HG02981 (cell line): Measurements from ENCODE around the gene CPSF3.

Source experiments
- ATAC-seq: cut with Tn5 transposase; IDR thresholded peaks from one replicate; pipeline ENCODE4 v1.9.1; 2021; ENCODE audit warnings: mild to moderate bottlenecking, moderate library complexity; ENCODE audit not compliant: unreplicated experiment

CPSF3 gene

GRCh38 chr2:9423100-9423921 is at the start of gene CPSF3, which contains the start of gene ITGB1BP1:
TSS of gene CPSF3 (plus strand) at chr2:9423654. CDS start at chr2:9423774, 120 bp downstream.
TSS of gene ITGB1BP1 (minus strand) at chr2:9423528. CDS start at chr2:9418697, 4,831 bp downstream.
- ATAC-seq, result peak; percentile 85

- ATAC-seq, result no peak
Measured at GRCh38 chr2:9374071-9374730, 49.3 kb upstream of the CPSF3 start.

GRCh38 chr2:9375857-9376428 is 47.5 kb upstream of the CPSF3 start:
- no peak for ATAC-seq

GRCh38 chr2:9377461-9378097 is 45.9 kb upstream of the CPSF3 start:
- no peak for ATAC-seq

GRCh38 chr2:9378433-9379390 is 44.7 kb upstream of the CPSF3 start:
- no peak for ATAC-seq

- no peak for ATAC-seq
Measured at GRCh38 chr2:9379391-9379755, 44.1 kb upstream of the CPSF3 start.

GRCh38 chr2:9380702-9381628 is 42.5 kb upstream of the CPSF3 start:
- no peak for ATAC-seq

- no peak for ATAC-seq
Measured at GRCh38 chr2:9382604-9383235, 40.7 kb upstream of the CPSF3 start.

GRCh38 chr2:9384521-9384920 is 38.9 kb upstream of the CPSF3 start:
- no peak for ATAC-seq

- ATAC-seq, result no peak
Measured at GRCh38 chr2:9385841-9386240, 37.6 kb upstream of the CPSF3 start.

- no peak for ATAC-seq
Measured at GRCh38 chr2:9388199-9388681, 35.2 kb upstream of the CPSF3 start.

- ATAC-seq, result no peak
Measured at GRCh38 chr2:9388950-9389911, 34.2 kb upstream of the CPSF3 start.

- ATAC-seq, result no peak
Measured at GRCh38 chr2:9390151-9390850, 33.2 kb upstream of the CPSF3 start.

- no peak for ATAC-seq
Measured at GRCh38 chr2:9390991-9391390, 32.5 kb upstream of the CPSF3 start.

GRCh38 chr2:9391961-9392720 is 31.3 kb upstream of the CPSF3 start:
- ATAC-seq, result no peak
